HuH-7 (cell line): ENCODE data around the gene TBC1D9.

Source experiments
- DNase-seq: peaks from one replicate; pipeline ENCODE4 v3.0.0; 2011; ENCODE audit warnings: low spot score

TBC1D9 gene

DNA sequence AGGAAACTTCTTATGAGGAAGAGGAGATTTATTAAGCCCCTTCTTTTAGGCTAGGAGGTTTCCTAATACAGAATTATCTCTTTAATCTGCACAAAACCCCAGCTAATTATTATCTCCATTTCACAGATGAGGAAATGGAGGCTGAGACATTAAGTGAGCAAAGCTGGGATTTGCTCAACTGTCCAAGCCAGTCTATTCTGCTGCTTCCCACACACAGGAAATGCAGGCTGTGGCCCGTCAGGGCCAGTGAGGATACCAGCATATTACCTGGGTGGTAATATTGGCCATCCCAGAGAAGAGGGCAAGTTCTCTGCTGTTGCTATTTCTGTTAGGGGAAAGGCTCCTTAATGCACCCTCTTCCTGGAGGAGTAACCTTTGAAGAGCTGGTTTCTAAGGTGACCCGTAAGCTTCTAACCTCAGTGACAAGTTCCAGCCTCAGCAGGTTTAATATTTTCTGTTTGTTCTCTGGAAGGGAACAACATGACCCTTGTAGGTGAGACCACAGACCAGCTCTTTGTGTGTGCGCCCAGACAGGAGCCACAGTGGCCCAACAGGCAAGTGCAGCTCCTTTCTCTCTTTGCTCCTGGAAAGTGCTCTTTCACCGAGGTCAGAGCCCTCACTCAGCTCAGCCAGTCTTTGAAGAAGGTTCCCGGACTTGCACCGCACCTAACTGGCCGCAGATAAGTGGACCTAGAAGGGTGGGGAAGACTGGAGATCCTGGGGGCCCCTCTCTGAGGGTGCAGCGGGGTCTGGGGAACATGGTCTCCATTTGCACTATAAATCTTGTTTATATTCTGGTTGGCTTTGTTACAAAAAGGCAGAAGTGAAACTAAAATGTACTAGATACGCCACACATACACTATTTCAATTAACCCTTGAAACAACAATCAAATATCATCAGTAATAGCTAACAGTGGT, 35.5 kb downstream of the TBC1D9 start:
- no peak for DNase-seq

DNA sequence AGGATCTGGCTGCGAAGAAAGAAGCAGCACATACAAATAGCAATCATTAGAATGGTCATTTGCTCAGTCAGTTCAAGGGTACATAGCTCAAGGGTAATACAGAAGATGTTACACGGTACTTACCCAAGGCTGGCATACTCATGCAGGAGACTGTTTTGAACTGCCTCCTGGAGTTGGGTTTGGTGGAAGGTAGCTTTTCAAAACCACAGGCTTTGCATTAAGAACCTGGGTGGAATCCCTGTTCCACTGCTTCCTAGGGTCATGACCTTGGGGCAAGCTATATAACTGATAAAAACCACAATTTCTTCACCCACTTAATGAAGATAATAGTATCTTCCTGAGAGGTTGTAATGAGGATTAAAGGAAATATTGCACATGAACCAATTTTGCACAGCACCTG, 36.5 kb downstream of the TBC1D9 start:
- no peak for DNase-seq

DNA sequence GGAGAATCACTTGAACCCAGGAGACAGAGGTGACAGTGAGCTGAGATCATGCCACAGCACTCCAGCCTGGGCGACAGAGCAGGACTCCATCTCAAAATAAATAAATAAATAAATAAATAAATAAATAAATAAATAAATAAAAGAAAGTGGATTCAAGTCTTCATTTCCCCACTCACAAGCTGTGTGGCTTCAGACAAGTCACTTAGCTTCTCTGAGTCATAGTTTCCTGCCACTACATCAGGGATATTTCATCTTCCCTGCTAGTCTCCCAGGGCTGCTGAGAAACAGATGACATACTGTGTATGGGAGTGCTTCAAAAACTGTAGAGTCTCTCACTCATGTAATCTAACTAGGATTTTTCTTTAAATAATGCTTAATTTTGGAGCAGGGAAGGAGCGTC, 37.2 kb downstream of the TBC1D9 start:
- DNase-seq: no peak

- no peak for DNase-seq
Measured at GRCh38 chr4:140718241-140718952, 37.8 kb downstream of the TBC1D9 start.

DNA sequence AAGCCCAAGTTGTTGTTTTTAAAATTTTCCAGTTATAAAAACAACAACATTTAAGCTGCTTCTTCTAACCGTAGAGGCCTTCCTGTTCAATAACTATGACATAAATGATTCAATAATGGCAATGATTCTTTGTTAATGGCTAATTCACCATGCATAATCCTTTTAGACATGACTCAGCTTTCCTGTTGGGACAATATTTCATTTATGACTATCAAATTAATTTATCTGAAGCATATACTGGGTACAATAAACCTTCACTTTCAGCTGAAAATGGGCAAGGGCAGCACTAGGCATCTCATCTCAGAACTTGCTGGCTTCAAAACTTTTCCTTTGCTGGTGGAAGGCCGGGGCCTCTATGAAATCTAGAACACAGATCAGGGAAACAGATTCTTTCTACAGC, 38.9 kb downstream of the TBC1D9 start:
- DNase-seq: no peak

- DNase-seq: no peak
Measured at GRCh38 chr4:140715119-140715518, 41.1 kb downstream of the TBC1D9 start.

DNA sequence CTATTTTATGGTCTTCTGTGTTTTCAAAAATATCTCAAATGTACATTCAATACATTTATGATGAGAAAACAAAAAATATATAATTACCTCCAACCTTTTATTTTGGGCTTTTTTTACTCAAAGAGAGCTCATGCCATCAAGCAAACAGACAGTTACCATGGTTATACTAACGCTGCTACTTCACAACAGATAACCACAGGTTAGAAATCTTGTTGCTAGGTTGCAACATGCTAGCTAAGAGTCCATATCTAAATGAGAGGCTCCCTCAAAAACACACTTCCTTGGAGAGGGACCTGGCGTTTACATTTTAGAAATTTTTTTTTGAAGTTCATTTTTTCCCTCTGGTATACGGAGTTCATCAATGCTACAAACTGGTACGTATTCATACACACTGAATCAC, 44.3 kb downstream of the TBC1D9 start:
- no peak for DNase-seq

GRCh38 chr4:140710908-140711622, 45.1 kb downstream of the TBC1D9 start:
- DNase-seq: no peak

DNA sequence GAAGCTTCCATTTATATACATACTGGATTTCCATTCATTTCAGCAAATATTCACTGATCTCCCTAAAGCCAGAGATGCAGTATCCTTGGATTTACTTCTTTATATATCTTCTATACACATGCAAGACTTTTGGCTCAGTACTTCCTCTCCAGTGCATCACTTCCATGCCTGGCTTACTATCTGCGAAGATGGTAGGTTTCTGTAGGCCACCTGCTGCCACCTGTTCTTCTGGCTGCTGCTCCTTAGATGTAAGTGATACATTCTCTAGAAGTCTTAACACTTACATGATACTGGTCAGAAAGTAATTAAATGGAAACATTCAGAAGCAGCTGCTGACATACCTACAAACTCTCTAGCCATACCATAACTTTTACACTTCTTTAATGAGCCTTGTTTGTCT, 48.9 kb downstream of the TBC1D9 start:
- no peak for DNase-seq

- no peak for DNase-seq
Measured at GRCh38 chr4:140706665-140707064, 49.5 kb downstream of the TBC1D9 start.

DNA sequence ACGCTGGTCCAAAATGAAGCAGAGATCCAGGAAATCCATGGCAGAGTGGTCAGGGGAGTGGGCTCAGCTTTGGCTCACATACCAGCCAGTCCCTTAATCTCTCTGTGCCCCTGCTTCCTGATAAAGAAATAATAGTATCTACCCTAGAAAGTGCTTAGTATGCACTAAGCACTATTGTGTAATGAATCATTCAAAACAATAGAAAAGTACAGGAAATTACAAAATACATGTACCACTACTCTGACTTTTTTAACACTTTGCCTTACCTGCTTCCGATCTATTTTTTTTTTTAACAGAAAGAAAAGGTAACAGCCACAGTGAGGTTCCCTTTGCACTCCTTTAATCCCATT, 49.9 kb downstream of the TBC1D9 start:
- DNase-seq: no peak

DNA sequence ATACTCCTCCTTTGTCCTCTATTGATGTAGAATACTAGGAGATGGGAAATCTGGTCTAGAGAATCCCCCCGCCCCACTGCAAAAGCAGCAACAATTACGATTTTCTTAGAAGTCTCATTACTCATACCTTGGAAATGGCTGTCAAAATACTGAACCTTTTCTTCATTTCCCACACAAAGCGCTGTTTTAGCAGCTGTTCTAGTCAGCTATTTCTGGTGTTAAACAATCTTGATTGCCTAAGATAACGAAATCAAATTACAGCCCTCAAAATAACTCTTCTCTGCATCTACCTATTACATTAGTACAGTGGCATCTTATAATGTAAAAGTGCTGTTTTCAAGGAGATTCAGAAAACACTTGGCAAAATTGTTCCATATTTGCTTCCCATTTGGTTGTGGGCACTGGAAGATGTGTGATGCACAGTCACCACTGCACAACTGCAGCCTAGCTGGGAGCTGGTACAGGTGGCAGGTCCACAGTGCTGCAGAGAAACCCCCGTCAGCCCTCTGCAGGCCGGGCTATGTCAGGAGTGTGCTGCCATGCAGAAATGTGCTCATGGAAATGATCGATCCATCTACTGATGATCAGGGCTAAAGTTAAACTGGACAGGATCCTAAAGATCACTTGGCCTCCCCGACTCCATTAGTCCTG, 50.4 kb downstream of the TBC1D9 start:
- no peak for DNase-seq

DNA sequence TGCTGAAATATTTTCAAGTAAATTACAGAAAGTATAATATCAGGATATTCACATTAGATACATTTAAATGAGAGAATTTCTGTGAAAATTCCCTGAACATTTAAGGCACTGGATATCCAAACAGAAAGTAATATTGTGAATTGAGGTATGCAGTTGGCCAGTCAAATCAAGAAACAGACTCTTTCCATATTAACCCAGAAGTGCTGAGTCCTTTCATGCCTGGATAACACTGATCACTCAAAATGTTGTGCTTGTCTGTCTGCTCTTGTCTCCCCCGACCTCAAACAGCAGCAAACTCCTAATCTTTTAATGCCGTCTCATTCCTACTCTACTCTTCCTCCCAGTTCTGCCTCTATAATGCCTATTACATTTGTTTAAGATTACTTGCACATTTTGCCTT, 51.2 kb downstream of the TBC1D9 start:
- no peak for DNase-seq

DNA sequence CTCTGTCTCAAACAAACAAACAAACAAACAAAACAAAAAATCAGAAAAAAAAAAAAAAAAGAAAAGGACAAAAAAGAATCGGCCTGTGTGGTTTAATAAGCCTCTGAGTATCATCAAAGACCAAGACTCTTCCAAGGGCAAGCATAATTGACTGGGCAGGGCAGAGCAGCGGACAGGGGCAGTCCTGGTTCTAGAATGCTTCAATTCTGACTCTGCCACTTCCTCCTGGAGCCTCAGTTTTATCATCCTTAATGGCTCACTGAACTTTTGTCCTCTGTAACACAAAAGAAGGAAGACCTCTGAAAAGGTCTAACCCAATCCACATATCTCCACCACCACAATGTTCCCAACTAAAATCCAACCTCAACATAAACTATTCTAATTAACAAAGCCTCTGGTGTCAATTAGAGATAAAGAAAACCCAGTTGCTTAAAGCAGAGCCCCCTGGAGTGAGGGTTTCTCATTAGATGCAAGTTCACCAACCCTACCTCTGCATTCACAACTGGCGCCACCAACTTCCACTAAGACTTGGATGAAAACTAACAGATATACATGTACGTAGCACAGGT, 51.7 kb downstream of the TBC1D9 start:
- DNase-seq: no peak

DNA sequence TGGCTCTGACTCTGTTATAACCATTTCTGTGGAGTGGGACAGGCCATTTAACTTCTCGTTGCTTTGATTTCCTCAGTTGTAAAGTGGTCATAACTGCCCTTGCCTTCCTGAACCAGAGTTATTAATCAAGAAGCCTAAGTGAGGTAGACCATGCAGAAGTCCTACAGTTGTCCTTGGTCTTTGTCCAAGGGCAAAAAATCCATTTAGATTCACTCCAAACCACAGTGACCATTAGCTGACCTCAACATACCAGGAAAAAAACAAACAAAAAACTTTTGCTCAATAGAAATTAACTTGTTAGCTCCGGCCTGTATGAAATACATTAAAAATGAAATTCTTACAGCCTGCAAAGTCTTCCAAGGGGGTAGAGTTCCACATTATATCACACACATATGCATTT, 52.7 kb downstream of the TBC1D9 start:
- no peak for DNase-seq

- DNase-seq: no peak
Measured at GRCh38 chr4:140702096-140702757, 54.0 kb downstream of the TBC1D9 start.

DNA sequence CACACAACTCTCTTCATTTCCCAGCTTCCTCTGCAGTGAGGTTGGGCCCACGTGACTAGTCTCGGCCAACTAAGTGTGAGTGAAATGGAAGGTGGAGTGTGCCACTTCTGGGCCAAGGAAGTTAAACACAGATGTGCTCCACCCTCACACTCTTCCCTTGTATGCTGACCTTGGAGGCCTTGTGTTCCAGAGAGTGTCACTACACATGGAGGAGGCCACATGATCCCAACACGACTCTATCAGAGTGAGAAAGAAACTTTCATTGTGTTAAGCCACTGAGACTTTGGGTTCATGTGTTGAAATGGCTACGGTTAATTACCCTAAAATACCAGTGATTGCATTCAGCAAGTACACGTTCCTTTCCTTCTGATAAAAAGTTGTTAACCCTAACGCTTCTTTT, 55.1 kb downstream of the TBC1D9 start:
- no peak for DNase-seq

DNA sequence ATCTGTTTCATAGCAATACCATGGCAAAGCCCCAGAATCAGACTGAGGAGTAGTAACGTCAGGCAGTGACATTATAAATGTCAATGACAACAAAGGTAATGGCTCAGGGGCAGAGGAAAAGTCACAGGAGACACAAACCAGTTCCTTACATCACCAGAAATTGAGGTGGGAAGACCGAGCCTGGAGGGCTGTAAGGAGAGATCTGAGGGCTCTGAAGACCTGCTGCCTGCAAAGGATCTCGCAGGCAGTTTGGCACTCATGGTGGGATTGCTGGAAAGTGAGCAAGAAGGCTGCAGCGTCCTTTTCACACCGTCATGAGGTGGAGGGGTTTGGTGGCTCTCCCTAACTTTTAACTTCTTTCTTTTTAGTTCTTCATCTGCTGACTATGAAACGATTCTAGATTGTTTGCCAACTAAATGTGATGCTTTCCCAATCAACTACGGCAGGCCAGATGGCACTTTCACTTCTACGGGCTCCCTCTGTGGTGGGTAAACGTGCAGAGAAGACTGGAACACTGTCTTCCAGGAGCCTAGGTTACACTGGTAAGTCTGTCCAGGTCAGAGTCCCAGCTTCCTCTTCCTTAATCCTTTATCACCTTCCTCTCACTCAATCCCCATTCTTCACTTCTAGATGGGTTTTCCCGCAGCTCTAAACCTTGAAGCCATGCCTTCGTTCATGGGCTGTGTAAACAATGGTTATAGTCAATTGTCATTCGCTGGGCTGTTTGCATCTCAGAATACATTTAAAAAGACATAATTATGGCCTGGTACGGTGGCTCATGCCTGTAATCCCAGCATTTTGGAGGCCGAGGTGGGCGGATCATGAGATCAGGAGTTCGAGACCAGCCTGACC, 58.2 kb downstream of the TBC1D9 start:
- no peak for DNase-seq

GRCh38 chr4:140695483-140695882, 60.7 kb downstream of the TBC1D9 start:
- DNase-seq: no peak

DNA sequence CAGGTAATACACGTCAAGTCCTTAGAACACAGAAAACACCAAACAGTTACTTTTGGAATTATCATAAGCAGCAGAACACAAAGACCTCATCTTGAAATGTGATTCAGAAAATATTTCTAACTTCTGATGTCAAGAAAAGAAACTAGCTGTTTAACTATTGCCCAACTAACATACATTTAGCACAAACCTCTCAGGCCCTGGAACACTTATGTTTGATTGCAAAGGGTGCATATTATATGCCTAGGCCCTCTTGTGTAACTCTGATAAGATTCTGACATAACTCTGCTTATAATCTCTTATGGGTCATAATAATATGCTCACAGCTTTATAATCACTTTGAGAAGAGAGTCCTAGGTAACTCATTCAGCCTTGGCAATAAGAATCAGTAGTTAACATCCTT, 62.6 kb downstream of the TBC1D9 start:
- DNase-seq: no peak

DNA sequence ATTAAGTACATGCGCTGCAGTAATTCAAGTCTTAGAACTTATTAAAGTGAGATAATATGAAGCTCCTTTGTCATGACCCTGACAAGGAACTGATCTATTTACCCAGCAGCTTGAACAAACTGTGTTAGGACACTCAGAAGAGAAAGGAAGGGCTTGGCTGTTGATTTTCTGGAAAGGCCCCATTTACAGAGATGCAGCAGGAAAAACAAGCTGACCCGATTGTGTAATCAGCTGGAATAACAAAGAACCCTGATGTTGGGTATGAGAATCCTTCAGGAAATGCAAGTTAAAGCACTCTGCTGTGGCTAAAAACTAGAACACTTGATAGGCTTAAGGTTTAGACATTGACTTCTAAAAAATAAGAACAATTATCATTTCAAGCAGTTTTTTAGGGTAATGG, 64.8 kb downstream of the TBC1D9 start:
- DNase-seq: peak; percentile 14
